GM18508 (cell line): ENCODE results near the gene TFF2.

ENCODE experiments used
- ATAC-seq: cut with Tn5 transposase; IDR thresholded peaks from one replicate; pipeline ENCODE4 v1.9.1; 2021; ENCODE audit warnings: moderate number of reproducible peaks; ENCODE audit not compliant: insufficient read depth, unreplicated experiment

The TFF2 gene

DNA sequence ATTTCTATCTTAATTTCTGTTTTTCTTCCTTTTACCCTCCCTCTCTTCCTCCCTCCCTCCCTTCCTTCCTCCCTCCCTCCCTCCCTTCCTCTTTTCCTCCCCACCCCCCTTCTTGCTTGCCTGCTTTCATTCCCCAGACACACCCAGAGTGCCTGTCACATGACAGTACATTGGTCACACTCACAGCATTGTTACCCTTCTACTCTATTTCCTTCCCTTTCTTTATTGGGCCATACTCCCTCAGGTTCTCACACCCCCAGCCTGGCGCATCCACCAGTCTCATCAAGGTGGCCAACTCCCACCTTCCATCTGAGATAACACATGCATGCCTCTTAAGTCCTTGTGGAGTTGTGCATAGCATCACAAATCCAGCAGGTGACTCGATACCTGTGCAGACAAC, 34.2 kb upstream of the TFF2 start:
- ATAC-seq = no peak

DNA sequence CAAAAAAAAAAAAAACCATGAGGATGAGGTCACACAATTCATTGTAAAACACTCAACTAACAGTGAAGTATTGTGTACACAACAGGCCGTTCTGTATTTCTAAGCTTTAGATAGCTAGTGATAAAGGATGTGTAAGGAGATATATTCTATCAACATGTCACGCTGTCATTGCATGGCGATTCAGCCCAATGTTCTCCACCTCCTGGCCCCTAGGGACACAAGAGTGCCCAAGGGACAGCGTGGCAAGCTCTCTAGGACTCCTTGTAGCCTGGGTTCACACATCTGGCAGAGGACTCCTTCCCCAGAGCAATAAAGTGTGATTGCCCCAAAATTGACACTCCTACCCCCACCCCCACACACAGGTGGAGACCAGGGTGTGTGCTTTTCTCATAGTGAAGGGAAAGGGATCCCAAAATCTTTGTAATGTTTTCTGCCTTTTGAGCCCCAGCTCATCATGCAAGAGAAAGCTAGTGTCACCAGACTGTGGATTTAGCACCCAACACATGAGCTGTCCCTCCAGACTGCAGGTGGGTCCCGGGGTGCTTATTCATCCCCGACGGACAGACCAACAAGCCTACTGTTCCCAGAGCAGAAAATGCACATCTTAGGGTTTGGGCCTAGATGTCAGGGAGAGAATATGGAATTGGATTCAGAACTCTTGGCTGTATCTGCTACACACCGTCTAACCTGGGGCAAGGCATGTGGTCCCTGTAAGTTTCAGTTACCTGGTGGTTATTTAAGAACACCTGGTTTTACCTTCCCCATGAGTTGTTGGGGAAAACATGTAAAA, 33.6 kb upstream of the TFF2 start:
- no peak for ATAC-seq

DNA sequence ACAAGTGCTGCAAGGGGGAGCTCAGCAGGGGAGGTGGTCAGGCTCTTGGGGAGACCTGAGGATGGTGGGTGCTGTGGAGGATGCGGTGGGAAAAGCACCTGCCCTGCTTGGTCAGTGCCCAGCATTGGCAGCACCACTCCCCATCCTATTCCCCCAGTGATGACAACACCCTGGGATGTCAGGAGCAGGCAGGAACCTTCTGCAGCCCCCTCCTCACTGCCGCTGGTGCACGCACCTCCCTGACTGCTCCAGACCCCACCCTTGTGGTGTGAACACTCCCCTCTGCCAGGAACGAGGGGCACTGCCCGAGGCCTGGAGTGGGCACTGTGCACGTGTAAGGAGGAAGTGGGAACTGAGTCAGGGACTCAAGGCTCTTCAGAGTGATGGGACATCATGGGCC, 32.5 kb upstream of the TFF2 start:
- ATAC-seq = no peak

DNA sequence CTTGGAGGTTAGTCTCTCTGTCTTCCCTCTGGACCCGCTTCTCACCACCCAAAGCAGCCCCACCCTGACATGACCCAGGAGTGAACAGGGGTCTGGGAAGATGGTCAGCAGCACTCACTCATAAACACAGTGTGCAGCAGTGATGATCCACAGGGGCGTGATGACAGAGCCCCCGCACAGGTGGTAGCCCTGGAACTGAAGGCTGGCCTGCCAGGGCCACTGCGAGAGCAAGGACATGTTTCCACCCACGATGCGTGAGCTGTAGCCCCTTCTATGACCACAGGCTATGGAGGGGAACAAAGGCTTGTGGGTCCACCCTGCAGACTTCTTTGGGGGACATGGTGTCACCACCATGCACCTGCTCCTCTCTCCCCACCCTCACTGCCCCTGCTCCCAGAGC, 32.1 kb upstream of the TFF2 start:
- no peak for ATAC-seq

DNA sequence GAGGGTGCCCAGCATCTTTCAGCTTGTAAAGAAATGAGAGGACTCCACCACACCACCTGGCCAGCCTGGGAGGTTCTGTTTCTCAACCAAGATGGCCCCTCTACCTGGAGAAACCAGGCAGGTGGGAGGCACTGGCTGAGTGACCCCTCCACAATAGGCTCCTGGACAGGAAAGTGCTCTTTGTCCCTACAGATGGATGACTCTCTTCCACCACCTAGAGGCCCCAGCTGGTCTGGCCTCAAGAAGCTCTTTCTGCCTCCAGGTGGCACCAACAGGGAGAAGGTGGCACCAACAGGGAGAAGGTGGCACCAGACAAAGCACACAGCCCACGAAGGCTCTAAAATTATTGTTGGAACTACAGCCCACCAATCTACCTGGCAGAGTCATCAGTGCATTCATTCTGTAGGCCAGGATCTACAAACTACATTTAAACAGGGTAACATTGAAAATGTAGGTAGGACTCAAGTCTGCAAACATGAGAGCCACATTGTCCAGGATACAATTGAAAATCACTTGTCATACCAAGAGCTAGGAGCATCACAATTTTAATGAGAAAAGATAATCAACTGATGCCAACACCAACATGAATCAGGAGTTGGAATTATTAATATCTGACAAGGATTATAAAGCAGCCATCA, 30.7 kb upstream of the TFF2 start:
- ATAC-seq = no peak

DNA sequence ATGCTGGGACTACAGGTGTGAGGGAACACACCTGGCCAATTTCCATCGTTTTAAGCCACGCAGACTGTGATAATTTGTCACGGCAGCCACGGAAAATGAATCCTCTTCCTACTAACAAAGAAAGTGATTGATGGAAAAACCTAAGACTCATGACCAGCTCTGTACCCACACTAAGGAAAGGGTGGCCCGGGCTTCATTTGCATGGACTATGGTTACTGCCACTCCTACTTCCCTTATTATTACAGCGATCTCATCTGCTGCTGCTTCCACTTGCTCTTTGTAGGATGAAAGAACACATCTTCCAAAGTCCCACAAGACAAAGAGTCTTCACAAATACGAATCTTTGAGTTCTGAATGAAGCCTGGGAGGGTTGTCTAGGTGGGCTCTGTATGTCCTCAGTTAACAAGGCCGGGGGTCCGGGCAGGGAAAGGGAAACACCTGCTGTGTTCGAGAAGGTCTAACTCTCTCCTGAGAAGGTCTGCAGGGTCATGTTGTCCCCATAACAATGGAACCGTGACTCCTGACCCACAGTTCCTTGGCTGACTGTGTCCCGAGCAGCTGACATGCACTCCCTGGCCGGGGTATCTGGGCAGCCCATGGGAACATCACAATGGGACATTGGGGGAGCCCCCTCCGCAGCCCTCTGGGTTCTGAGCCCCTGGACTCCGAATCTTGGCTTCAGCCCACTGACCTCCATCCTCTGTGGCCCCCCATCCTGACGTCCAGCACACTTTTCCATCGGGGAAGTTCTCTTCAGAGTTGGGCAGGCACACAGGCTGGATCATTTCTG, 28.8 kb upstream of the TFF2 start:
- ATAC-seq = no peak

DNA sequence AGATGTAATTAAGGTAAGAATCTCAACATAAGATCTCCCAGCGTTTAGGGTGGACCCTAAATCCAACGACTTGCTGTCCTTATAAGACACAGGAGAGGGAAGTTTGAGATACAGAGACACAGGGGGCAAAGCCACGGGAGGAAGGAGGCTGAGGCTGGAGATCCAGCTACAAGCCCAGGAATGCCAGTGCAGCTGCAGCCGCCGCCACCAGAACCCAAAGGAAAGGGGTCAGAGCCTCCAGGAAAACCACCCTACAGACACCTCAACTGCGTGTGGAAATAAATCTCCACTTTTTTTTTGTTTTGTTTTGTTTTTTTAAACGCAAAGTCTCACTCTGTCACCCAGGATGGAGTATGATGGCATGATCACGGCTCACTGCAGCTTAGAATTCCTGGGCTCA, 27.6 kb upstream of the TFF2 start:
- no peak for ATAC-seq

DNA sequence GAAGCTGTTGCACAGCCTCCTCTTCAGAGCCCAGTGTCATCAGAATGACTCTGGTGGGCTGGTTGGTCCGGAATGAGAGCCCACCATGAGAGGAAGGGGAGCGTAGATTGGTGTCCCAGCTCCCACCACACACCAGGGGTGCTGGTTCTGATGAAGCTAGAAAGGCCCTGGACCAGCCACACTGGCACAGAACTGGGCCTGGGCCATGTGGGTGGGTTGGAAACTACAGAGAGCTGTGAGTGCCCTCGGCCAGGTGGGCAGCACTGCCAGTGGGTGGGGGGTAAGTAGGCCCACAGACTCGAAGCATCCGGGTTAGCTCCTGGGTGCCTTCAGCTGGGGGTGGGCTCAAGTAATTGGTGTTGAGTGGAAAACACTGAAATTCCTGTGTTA, 27.2 kb upstream of the TFF2 start:
- no peak for ATAC-seq

DNA sequence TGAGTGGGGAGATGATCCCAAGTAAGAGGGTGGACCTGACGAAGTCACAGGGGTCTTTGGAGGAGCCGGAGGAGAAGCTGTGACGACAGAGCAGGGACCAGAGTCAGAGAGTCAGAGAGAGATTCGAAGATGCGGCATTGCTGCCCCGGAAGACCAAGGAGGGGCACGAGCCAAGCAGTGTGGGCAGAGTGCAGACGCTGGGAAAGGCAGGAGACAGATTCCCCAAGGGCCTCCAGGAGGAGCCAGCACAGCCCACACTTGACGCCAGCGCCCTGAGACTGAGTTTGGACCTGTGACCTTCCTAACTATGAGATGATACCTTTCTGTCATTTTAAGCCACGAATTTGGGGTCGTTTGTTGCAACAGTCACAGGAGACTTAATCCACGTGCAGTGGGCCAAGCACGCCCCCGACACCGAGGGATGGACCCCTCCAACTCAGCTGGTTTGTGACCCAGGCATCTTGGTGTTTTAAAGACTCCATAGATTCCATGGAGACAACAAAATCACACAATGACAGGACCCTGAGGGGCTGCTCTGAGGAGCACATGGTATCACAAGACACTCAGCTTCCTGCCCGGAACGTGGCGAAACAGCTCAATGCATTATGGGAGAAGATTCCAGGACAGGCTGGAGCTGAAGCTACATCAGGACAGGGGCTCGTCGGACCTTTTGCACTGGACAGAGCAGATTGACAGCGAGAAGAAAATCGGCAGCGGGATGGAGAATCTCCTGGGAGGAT, 26.6 kb upstream of the TFF2 start:
- no peak for ATAC-seq

DNA sequence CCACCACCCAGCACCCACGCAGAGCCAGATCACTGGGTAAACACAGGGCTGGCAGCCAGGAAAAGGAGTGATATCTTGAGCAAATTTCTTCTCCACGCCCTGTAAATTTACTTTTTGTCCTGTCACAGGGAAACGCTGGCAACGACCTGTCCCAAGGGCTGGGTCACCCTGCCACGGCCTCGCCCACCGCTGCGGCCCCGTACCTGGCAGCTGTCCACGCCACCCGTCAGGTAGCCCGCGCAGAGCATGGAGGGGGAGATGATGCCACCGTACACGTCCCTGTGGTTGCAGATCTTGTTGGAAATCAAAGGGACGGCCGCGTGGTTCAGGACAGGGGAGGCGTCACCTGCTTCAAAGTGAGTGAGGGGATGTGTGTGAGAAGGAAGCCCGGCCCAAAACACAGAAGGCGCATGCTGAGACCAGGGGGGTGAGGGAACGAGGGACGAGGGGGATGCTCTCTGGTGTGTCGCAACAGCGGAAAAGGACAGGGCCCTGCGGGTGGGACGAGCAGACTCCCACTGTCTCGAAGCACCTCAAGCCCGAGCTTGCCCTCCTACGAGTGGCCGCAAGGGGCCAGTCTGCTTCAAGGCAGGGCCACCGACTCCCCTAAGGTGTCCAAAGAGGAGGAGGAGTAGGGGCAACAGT, 25.7 kb upstream of the TFF2 start:
- no peak for ATAC-seq

DNA sequence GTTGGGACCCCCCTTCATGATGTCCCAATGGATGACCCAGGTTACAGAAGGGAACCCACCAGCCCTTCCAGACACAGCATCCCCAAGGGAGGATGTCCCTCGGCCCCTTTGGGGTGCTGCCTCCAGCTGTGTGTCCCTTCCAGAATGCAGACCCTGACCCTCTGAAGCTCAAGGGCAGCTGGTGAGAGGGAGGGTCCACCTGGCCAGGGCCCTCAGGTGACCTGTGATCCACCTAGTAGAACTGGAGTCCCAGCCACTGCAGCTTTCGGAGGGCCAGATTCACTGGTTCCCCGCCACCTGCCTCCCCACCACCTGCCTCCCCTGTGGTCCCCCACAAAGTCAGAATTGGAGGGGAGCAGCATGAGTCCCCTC, 25.2 kb upstream of the TFF2 start:
- ATAC-seq = no peak

DNA sequence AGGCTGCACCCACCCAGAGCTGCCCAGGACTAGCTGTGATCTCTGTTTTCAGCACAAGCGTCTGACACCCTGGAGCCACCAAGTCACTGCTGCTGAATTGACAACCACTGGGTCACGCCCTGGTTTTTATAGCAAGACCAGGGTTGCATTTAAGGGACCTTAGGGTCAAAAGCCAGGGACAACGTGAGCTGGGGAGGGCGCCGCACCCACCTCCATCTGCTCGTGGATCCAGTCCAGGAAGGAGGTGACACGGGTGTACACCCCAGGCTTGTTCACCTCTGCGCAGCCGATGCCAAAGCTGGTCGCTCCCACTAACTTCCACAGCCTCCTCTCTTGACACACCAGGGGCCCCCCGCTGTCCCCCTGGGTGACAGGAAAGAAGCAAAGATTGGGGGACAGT, 24.7 kb upstream of the TFF2 start:
- no peak for ATAC-seq

DNA sequence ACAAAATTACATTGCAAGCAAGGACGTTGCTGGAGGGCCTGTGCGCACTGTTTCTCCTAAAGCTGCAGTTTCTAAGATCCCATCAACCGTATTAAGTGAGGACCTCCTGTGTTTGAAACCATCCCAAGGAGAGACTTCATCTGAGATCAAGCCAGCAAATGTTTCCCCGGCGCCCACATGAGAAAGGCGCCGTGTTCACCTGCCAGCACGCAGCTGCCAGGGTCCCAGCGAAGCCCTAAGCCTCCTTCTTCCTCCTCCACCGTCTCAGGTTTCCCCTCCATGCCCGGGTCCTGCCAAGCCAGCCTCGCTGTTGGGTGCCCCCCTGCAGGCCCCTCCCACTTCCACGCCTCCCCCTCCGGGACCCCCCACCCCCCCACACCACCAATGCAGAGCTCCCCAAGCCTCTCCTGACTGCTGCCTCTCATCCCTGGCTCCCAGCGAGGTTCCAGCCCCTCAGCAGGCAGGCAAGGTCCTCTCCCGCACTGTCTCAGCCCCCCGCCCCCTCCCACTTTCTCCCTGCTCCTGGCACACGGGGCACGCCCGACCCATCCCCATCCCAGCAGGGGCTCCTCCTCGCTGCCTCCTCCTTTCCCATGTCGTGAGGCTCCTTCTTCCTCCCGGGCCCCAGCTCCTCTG, 24.2 kb upstream of the TFF2 start:
- ATAC-seq = no peak

DNA sequence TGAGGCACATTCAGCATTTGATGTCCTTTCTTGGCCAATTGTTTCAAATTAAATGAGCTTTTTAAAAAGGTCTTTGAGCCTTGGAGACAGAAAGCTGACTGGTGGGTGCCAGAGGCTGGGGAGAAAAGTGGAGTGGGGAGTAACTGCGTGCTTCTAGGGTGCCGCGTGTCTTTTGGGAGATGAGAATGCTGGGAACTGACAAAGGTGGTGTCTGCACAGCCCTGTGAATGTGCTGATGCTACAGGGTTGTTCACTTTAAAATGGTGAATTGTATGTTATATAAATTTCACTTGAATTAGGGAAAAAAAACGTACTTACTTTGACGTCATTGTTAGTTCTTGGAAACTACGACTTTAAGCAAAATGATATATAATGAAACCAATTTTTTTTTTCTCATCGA, 23.7 kb upstream of the TFF2 start:
- ATAC-seq = no peak

DNA sequence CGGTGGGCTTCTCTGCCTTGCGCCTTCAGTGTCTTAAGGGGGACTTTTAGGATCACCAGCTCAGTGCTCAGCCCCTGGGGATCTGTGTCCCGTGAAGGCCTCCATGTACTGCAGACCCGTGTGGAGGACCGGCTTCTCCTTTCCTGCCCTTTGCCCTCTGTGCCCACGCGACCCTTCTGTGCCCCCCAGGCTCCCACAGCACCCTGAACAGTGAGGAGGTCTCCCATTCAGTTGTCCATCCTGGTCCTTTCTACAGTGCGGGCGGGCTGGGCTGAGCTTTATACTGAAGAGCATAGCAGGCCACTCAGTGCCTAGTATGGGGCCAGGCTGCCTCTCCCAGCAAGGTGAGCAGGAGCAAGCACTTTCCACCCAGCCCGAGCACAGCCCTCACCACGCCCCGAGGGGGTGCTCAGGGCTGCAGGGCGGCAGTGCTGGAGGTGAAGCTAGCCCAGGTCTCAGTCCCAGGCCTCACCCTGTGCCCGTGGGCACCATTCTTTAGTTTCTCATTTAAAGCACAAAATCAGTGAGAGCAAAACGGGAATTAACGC, 23.2 kb upstream of the TFF2 start:
- no peak for ATAC-seq

DNA sequence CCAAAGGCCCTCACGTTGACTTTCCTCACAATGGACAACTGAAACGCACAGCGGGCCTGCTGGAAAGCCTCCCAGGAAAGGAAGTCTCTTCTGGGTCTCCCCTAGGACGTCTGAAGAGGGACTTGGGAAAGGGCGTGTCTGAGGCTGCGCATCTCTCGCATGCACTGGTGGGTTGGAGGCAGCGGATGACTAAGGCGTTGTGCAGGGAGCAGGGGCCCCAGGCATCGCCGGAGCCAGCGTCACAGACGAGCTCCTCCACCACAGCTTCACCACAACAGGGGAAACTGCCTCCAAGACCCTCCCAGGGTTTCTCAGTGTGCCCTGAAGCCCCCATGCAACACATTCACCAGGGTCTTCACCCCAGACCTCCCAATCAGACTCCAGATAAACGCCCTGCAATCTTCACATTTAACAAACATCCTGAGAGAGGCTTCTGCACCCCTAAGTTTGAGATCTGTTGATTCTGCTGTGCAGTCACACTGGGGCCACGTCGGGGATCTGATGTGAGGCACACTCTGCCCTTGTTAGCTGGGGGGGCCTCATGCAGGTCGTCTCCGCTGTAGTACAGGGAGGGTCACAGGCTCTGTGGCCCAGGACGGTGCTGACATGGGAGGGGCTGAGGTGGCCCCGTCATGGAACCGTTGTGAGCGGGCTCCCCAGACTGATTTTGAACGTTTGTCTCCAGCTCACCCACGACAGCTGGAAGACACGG, 22.6 kb upstream of the TFF2 start:
- no peak for ATAC-seq

DNA sequence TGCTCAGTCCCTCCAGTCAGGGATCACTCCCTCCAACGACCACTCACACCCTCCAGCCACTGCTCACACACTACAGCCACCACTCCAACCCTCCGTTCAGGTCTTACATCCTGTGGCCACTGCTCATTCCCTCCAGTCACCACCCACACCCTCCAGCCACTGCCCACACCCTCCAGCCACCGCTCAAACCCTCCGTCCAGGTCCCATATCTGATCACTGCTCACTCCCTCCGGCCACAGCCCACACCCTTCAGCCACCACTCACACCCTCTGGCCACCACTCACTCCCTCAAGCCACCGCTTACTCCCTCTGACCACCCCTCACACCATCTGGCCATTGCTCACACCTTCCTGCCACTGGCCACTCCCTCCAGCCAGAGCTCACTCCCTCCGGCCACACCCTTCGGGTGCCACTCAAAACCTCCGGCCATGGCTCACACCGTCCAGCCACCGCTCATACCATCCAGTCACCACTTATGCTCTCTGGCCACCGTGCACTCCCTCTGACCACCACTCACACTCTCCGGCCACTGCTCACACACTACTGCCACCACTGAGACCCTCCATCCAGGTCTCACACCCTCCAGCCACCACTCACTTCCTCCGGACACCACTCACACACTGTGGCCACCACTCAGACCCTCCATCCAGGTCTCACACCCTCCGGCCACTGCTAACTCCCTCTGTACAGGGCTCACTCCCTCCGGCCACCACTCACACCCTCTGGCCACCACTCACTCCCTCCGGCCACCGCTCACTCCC, 20.3 kb upstream of the TFF2 start:
- ATAC-seq = no peak

DNA sequence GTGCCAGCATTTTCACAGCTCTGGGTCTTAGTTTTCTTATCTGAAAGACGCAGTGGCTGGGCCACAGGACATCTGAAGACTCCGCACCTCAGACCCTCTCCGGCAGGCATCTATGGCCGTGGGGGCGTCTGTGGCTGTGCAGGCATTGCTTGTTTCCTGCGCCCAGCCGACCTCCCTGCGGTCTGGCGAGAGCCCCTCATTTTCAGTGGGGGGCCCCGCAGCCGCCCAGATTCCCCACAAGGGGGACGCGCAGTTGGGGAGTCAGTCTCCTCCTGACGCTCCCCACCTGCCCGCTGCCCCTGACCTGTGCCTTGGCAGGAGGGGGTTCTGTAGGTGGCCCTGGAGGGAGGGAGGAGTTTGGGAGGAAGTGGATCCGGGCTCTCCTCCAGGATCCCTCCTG, 19.0 kb upstream of the TFF2 start:
- no peak for ATAC-seq
